ENCODE results near the gene HEATR1. TPM values are rescaled to one million over a fixed set of nuclear protein-coding genes. Genes with fewer than 3 reads are reported as not detected.
"Not testable (repeated sequence)": the region's sequence is repeated elsewhere in the genome, so short reads cannot be mapped to it uniquely, and the experiment has no call there.

Gene HEATR1
- total and polyA plus RNA-seq, 12 donors: 3.5 to 50.8 (median 23.1) TPM

- no peaks in the 10 kb centered on the region for H3K9me3 ChIP-seq (replicated peaks in 1 of 3)
- TF ChIP-seq CTCF (IDR thresholded peaks at IDR 0.05): no peak
- TF ChIP-seq POLR2A (IDR thresholded peaks at IDR 0.05): no peak
- 84 to 91% (median 88%) methylated on average over 12 of the region's 12 CpGs for WGBS, 4 donors
- no peak overlapping the region for H3K27ac ChIP-seq
- H3K4me3 ChIP-seq: no peak overlapping the region
- DNase-seq: no peak
- H3K27me3 ChIP-seq: peaks cover 4% of the 10 kb centered on the region
- no peaks in the 10 kb centered on the region for H3K4me1 ChIP-seq (replicated peaks in 1 of 2)
- H3K36me3 ChIP-seq (replicated peaks in 1 of 2): no peaks in the 10 kb centered on the region
- intact Hi-C loops (cut with DNase I): no loop called here
These were observed 11.3 kb upstream of the HEATR1 start for GRCh38 chr1:236615399-236616148.

DNA sequence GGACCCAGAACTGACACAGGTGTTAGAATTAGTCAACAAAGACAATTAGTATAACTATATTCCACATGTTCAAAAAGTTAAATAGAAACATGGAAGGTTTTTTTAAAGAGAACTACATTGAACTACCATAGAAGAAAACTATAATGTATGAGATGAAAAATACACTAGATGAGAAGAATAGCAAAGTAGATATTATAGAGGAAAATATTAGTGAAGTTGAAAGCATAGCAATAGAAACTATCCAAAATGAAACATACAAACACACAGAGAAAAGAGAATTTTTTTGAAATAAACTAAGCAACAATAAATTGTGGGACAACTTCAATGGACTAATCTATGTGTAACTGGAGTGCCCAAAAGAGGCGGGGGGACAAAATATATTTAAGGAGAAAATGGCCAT lies 8.0 kb upstream of the HEATR1 start:
- WGBS, 4 donors: 90 to 96% (median 90%) methylated on average over 1 of the region's 1 CpG
- Histone ChIP-seq H3K27ac (no peak overlapping the region), H3K36me3 (replicated peaks in 1 of 2) (no peaks in the 10 kb centered on the region), H3K4me3 (no peak overlapping the region), H3K4me1 (replicated peaks in 1 of 2) (no peaks in the 10 kb centered on the region), H3K27me3 (peaks cover 5% of the 10 kb centered on the region), H3K9me3 (replicated peaks in 1 of 3) (no peaks in the 10 kb centered on the region)
- TF ChIP-seq CTCF (IDR thresholded peaks at IDR 0.05) (no peak), POLR2A (IDR thresholded peaks at IDR 0.05) (no peak)
- no peak for DNase-seq
- intact Hi-C loops (cut with DNase I): no loop called here

- Histone ChIP-seq H3K36me3 (replicated peaks in 1 of 2) (no peaks in the 10 kb centered on the region), H3K9me3 (replicated peaks in 1 of 3) (no peaks in the 10 kb centered on the region), H3K4me1 (replicated peaks in 1 of 2) (no peaks in the 10 kb centered on the region), H3K27ac (no peak overlapping the region), H3K4me3 (no peak overlapping the region), H3K27me3 (peaks cover 5% of the 10 kb centered on the region)
- DNase-seq: peak; percentile 35 to 64 (median 58)
- intact Hi-C loops (cut with DNase I): loop anchor here (5.0 to 10.0 kb wide), 3 partner anchors 54 to 956 kb away; no protein-coding TSS in a partner anchor
- peak; percentile 11 to 59 (median 50) for TF ChIP-seq CTCF (IDR thresholded peaks at IDR 0.05)
- no peak for TF ChIP-seq POLR2A (IDR thresholded peaks at IDR 0.05)
- WGBS, 4 donors: 10 to 25% (median 15%) methylated on average over 5 of the region's 5 CpGs
These were observed 4.8 kb upstream of the HEATR1 start for GRCh38 chr1:236608930-236609726.

- not testable (repeated sequence) for H3K9me3 ChIP-seq (replicated peaks in 1 of 3); H3K4me3 ChIP-seq; H3K27ac ChIP-seq; H3K27me3 ChIP-seq; H3K36me3 ChIP-seq (replicated peaks in 1 of 2); DNase-seq
- intact Hi-C loops (cut with DNase I): loop anchor here (5.0 to 10.0 kb wide), 3 partner anchors 53 to 957 kb away; no protein-coding TSS in a partner anchor
- peaks cover 9 to 12% of the 10 kb centered on the region in 2 donors for H3K4me1 ChIP-seq (replicated peaks in 1 of 2)
- 89 to 96% (median 93%) methylated on average over 10 of the region's 10 CpGs for WGBS, 4 donors
These were observed 3.3 kb upstream of the HEATR1 start for GRCh38 chr1:236607597-236607996.

Data from adrenal gland (tissue), 12 donors.